GM18505 (cell line): ENCODE measurements around the gene RITA1.
A peak's percentile ranks its signal among the peaks of the same experiment; 100 is the strongest.

Source experiments
- ATAC-seq: cut with Tn5 transposase; IDR thresholded peaks from one replicate; pipeline ENCODE4 v1.9.1; 2021; ENCODE audit not compliant: unreplicated experiment
- POLR2A ChIP-seq: IDR thresholded peaks from 4 replicates; pipeline ENCODE4 v1.6.1; 2011; ENCODE audit warnings: borderline replicate concordance; ENCODE audit not compliant: insufficient read depth, insufficient read length; ENCODE audit errors: extremely low read depth

Gene RITA1

GRCh38 chr12:113180333-113180732 is 5.2 kb upstream of the RITA1 start:
- no peak for TF ChIP-seq POLR2A
- ATAC-seq, result no peak

- TF ChIP-seq POLR2A, result no peak
- ATAC-seq, result no peak
These were observed 3.5 kb upstream of the RITA1 start for GRCh38 chr12:113181975-113182374.

- ATAC-seq, result no peak
- TF ChIP-seq POLR2A, result no peak
These were observed 2.4 kb upstream of the RITA1 start for GRCh38 chr12:113183030-113183589.

- peak; percentile 36 for ATAC-seq
- TF ChIP-seq POLR2A, result no peak
These were observed 1.2 kb upstream of the RITA1 start for GRCh38 chr12:113184098-113184899.

DNA sequence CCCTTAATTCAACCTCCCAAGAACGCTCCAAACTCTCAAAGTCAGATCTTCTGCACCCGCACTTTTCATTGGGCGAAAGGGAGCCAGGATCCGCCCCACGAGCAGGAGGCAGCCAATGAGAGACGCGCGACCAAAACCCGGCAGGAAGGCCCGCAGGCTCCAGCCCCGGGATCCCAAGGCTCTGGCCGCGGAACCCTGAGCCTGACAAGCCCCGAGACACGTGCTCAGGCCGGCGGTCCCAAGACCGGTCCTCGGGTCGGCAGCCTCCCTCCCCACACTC is 681 bp upstream of the RITA1 start:
- ATAC-seq, result peak; percentile 72
- TF ChIP-seq POLR2A, result no peak

- TF ChIP-seq POLR2A, result no peak
- no peak for ATAC-seq
These were observed 478 bp downstream of the RITA1 start for GRCh38 chr12:113186033-113186365.

- TF ChIP-seq POLR2A, result no peak
- ATAC-seq, result no peak
These were observed 1.3 kb downstream of the RITA1 start for GRCh38 chr12:113186666-113187325.

DNA sequence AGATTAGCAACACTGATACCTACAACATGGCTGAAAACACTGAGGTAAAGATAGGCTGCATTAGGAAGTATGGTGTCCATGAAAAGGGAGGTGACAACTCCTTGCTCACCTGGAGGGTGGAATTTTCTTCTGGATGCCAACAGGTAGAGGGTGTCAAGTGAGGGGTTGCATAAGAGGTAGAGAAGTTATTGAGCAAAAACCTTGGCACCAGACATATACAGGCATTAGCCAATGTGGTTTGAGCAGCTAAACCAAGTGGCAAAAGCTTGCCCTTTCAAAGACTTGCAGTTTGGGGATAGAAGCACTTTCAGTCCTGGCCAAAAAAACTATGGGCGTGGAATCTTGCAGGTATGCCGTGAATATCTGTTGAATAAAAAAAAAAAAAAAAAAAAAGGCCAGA is 3.8 kb downstream of the RITA1 start:
- no peak for ATAC-seq
- no peak for TF ChIP-seq POLR2A

DNA sequence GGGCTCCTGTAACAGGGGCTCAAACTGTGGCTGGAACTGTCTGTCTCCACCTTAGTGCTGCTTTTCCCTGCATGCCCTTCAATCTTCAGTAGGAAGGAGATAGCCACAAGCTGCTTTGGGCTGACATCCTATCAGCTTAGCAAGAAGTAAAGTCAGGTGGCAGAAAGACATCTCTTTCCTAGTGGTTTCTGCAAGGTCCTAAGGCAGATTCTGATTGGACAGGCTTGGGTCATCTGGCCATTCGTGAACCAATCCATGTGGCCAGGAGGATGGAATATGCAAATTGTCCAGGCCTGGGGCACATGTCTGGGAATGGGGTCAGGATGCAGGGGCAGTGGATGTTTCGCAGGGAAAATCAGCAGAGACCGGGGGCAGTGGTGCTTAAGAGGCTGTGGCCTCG is 5.2 kb downstream of the RITA1 start:
- ATAC-seq, result no peak
- no peak for TF ChIP-seq POLR2A

DNA sequence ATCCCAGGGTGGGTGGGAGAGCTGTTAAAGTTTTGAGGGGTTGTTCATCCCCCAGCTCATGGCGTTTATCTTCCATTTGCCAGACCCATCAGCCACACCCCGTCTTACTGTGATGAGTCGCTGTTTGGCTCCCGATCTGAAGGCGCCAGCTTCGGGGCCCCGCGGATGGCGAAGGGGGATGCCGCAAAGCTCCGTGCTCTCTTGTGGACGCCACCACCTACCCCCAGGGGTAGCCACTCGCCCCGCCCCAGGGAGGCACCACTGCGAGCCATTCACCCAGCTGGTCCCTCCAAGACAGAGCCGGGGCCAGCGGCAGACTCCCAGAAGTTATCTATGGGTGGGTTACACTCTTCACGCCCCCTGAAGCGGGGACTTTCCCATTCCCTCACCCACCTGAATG is 5.7 kb downstream of the RITA1 start:
- no peak for ATAC-seq

DNA sequence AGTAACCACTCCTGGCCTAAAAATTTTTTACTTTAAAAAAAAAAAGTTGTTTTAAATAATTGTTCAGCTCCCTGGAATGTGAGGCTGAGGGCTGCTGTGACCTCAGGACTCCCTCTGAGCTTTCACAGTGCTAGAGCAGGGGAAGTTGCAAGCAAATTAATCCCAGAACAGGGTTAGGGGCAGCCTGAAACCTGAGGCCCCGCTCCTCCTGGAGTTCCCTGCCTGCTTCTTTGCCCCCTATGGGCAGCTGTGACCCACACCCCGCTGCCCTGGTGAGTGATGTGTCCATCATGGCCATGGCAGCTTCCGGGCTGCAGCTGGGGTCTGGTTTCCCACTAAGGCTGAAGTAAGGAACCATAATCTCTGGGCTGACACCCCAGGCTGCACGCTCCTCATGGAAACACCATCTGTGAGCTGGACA is 9.5 kb downstream of the RITA1 start:
- no peak for ATAC-seq
- TF ChIP-seq POLR2A, result no peak

More for the DNA sequence above, 5.7 kb downstream of the RITA1 start:
- no peak for TF ChIP-seq POLR2A

DNA sequence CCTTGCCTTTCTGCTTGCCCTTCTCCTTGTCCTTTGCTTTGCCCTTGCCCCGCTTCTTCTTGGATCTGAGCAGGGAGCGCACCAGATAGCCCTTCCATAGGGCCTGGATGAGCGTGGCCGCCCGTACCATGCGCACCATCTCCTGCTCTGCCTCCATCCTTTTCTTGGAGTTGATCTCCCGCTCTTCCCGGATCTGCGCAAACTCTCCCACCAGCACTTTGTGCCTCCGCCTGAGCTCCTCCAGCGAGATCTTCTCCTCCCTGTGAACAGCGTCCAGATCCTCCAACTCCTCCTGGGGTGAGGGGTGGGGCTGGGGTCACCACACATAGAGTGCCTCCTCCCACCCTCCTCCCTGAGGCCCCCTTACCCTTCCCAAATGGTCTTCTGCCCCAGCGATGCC is 10.1 kb downstream of the RITA1 start:
- no peak for TF ChIP-seq POLR2A

GRCh38 chr12:113196582-113196981 is 11.1 kb downstream of the RITA1 start:
- no peak for TF ChIP-seq POLR2A
- ATAC-seq, result no peak

More for the DNA sequence above, 10.1 kb downstream of the RITA1 start:
- no peak for ATAC-seq

GRCh38 chr12:113196990-113197389 is 11.5 kb downstream of the RITA1 start:
- ATAC-seq, result no peak
- TF ChIP-seq POLR2A, result no peak
